Measurements from ENCODE around the gene HMG20B. TPM values are rescaled to one million over a fixed set of nuclear protein-coding genes. Genes with fewer than 3 reads are reported as not detected.

Gene HMG20B
- total RNA-seq, 1 experiment from 2014 or later, result 121 TPM

- TF ChIP-seq STAT6 (CRISPR knock-in tag; conservative IDR thresholded peaks at IDR 0.05; ENCODE audit: low read depth) (no peak), ZNF232 (CRISPR knock-in tag; IDR thresholded peaks at IDR 0.05) (no peak), OVOL2 (CRISPR knock-in tag; IDR thresholded peaks at IDR 0.05; ENCODE audit: borderline replicate concordance) (no peak), TEAD1 (CRISPR knock-in tag; IDR thresholded peaks at IDR 0.05) (no peak), ZNF396 (CRISPR knock-in tag; IDR thresholded peaks at IDR 0.05; ENCODE audit: borderline replicate concordance) (no peak), PRDM15 (CRISPR knock-in tag; IDR thresholded peaks at IDR 0.05) (no peak), KAT7 (CRISPR knock-in tag; IDR thresholded peaks at IDR 0.05; ENCODE audit: borderline replicate concordance) (no peak)
Measured at GRCh38 chr19:3593156-3593555, 20.4 kb downstream of the HMG20B start (continued).

GRCh38 chr19:3595521-3596061 lies 22.8 kb downstream of the HMG20B start:
- H3K36me3 Mint-ChIP-seq, result no peaks in the 10 kb centered on the region
- H3K27ac Mint-ChIP-seq, result no peak overlapping the region
- H3K4me1 Mint-ChIP-seq, result no peaks in the 10 kb centered on the region
- TF ChIP-seq HMGA2 (CRISPR knock-in tag; IDR thresholded peaks at IDR 0.05), result no peak
- TF ChIP-seq SOX15 (CRISPR knock-in tag; IDR thresholded peaks at IDR 0.05), result no peak
- no peak for TF ChIP-seq SMAD4 (CRISPR knock-in tag; IDR thresholded peaks at IDR 0.05)
- TF ChIP-seq KAT7 (CRISPR knock-in tag; IDR thresholded peaks at IDR 0.05; ENCODE audit: borderline replicate concordance), result no peak
- no peak for TF ChIP-seq ATF2 (CRISPR knock-in tag; IDR thresholded peaks at IDR 0.05; ENCODE audit: borderline replicate concordance, low read depth)
- TF ChIP-seq CTCF (IDR thresholded peaks at IDR 0.05), result no peak
- no peak for TF ChIP-seq E2F4 (CRISPR knock-in tag; IDR thresholded peaks at IDR 0.05; ENCODE audit: borderline replicate concordance, low read depth)
- TF ChIP-seq ZNF396 (CRISPR knock-in tag; IDR thresholded peaks at IDR 0.05; ENCODE audit: borderline replicate concordance), result no peak
- no peak for TF ChIP-seq ZNF512 (CRISPR knock-in tag; IDR thresholded peaks at IDR 0.05; ENCODE audit: borderline replicate concordance)
- no peak for TF ChIP-seq ELF4 (CRISPR knock-in tag; IDR thresholded peaks at IDR 0.05; ENCODE audit: low read depth)
- TF ChIP-seq ZBTB21 (CRISPR knock-in tag; IDR thresholded peaks at IDR 0.05; ENCODE audit: borderline replicate concordance), result no peak
- no peak for TF ChIP-seq ZNF281 (CRISPR knock-in tag; IDR thresholded peaks at IDR 0.05)
- TF ChIP-seq RORB (CRISPR knock-in tag; IDR thresholded peaks at IDR 0.05), result no peak
- TF ChIP-seq JUN (CRISPR knock-in tag; IDR thresholded peaks at IDR 0.05), result no peak

More at GRCh38 chr19:3595521-3596061, 22.8 kb downstream of the HMG20B start:
- ATAC-seq, result no peak
- no peak for DNase-seq (ENCODE audit: low spot score)
- CTCF ChIA-PET, result interaction anchor here (0.9 to 1.1 kb wide), 2 partner anchors 71 to 166 kb away, joined by 3 read pairs; no protein-coding TSS in a partner anchor
- POLR2A ChIA-PET, result no interaction called here
- H3K4me3 Mint-ChIP-seq, result no peak overlapping the region
- H3K27me3 Mint-ChIP-seq (ENCODE audit: low read depth), result peaks cover 23% of the 10 kb centered on the region
- H3K9me3 Mint-ChIP-seq, result peaks cover 13% of the 10 kb centered on the region

Measured in WTC11 (cell line).